ENCODE results near the gene ARID3B.

DNA sequence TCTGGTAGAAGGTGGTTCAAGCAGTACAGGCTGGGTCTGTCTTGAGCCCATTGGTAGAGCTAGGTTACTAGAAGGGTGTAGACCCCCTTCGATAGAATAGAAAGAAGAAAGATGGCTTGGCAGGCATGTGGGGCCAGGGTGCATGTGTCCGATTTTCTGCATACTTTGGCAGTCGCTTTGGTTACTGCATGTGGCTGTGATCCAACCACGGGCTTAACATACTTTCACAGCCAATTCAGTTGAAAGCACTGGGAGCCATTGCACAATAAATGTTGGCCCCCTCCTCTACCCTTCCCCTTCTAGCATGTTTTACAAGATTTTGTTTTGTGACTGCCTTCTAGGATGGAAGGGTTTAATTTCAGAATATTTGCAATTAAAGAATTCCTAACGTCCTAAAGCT is 7.2 kb downstream of the ARID3B start:
- TF ChIP-seq, protein P1, sequence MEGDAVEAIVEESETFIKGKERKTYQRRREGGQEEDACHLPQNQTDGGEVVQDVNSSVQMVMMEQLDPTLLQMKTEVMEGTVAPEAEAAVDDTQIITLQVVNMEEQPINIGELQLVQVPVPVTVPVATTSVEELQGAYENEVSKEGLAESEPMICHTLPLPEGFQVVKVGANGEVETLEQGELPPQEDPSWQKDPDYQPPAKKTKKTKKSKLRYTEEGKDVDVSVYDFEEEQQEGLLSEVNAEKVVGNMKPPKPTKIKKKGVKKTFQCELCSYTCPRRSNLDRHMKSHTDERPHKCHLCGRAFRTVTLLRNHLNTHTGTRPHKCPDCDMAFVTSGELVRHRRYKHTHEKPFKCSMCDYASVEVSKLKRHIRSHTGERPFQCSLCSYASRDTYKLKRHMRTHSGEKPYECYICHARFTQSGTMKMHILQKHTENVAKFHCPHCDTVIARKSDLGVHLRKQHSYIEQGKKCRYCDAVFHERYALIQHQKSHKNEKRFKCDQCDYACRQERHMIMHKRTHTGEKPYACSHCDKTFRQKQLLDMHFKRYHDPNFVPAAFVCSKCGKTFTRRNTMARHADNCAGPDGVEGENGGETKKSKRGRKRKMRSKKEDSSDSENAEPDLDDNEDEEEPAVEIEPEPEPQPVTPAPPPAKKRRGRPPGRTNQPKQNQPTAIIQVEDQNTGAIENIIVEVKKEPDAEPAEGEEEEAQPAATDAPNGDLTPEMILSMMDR (IDR thresholded peaks at IDR 0.05) = no peak
- TF ChIP-seq POLR2A (IDR thresholded peaks at IDR 0.05) (no peak), EP300 (IDR thresholded peaks at IDR 0.05) (no peak)

Data from tibial nerve (tissue), 4 donors.